T-helper 2 cell (primary cell): ENCODE measurements around the gene ASGR2.
A peak's percentile ranks its signal among the peaks of the same experiment; 100 is the strongest.
"Not testable (repeated sequence)": the region's sequence is repeated elsewhere in the genome, so short reads cannot be mapped to it uniquely, and the experiment has no call there.

ENCODE experiments used
- DNase-seq, 5 experiments: peaks; one replicate each; pipeline versions ENCODE4 v3.0.0 to v3.0.0-alpha.2; 2012 to 2022

Gene ASGR2

GRCh38 chr17:7097940-7098339 is 16.7 kb downstream of the ASGR2 start:
- no peak for DNase-seq

- no peak for DNase-seq
Observed at GRCh38 chr17:7095625-7096024, 19.0 kb downstream of the ASGR2 start.

DNA sequence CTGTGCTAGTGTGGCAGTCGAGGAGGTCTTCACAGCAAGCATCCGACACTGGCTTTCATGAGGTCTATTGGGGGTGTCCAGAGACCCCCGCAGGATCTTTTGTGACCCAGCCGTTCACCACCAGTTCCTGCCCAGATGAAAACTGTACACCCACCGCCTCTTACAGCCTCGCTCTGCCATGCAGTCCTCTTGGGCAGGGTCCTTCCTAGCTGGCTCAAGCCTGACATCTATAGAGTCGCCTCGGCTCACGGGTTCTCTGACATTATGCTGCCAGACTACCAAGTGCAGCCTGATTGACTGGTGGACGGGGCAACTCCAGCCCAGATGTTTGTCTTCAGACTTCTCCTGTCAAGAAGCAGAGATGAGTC is 20.0 kb downstream of the ASGR2 start:
- DNase-seq, result no peak

- peak in 2 of 5 experiments; percentile 16 to 23 for DNase-seq
Observed at GRCh38 chr17:7091311-7092005, 23.2 kb downstream of the ASGR2 start.

DNA sequence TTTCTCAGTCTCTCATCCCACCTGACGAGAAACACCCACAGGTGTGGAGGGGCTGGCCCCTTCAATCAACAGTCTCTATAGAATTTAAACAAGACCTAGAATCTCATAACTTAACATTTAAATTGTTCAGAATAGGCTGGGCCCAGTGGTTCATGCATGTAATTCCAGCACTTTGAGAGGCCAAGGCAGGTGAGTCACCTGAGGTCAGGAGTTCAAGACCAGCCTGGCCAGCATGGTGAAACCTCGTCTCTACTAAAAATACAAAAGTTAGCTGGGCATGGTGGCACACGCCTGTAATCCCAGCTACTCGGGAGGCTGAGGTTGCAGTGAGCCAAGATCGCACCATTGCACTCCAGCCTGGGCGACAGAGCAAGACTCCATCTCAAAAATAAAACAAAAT is 25.1 kb downstream of the ASGR2 start:
- DNase-seq, result not testable (repeated sequence)

DNA sequence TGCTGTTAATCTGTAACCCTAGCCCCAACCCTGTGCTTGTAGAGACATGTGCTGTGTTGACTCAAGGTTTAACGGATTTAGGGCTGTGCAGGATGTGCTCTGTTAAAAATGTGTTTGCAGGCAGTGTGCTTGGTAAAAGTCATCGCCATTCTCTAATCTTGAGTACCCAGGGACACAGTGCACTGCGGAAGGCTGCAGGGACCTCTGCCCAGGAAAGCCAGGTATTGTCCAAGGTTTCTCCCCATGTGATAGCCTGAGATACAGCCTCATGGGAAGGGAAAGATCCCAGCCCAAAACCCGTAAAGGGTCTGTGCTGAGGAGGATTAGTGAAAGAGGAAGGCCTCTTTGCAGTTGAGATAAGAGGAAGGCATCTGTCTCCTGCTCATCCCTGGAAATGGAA is 26.2 kb downstream of the ASGR2 start:
- DNase-seq, result not testable (repeated sequence)

DNA sequence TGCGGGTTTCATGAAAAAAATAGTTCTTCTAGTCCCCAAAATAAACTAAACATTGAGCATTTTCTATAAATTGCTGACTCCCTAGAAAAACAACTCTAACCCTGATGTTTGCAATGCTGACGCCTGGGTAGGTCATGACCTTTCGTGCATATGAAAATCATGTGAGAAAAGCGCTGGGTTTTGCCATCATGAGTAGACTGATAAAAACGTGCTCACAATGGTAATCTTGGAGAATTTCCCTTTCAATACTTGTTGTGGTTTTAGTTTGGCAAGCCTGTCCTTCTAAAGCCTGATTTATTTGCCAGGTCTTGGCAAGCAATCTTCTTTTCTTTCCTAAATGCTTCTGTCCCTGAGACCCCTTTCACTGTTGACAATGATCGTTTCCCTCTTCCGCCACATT is 30.5 kb downstream of the ASGR2 start:
- no peak for DNase-seq

DNA sequence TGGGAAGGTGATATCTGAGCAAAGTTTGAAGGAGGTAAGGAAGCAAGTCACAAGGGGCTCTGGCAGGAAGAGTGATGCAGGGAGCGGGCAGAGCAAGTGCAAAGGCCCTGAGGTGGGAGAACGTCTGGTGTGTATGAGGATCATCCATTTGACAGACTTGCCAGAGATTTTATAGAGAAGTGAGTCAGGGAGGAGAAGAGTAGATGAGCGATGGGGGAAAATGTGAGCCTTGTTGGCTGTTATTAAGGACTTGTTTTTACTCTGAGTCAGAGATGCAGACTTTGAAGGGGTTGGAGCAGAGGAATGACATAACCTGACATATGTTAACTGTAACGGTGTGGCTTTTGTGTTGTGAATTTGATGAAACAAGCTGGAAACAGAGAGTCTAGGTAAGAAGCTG is 31.0 kb downstream of the ASGR2 start:
- no peak for DNase-seq

DNA sequence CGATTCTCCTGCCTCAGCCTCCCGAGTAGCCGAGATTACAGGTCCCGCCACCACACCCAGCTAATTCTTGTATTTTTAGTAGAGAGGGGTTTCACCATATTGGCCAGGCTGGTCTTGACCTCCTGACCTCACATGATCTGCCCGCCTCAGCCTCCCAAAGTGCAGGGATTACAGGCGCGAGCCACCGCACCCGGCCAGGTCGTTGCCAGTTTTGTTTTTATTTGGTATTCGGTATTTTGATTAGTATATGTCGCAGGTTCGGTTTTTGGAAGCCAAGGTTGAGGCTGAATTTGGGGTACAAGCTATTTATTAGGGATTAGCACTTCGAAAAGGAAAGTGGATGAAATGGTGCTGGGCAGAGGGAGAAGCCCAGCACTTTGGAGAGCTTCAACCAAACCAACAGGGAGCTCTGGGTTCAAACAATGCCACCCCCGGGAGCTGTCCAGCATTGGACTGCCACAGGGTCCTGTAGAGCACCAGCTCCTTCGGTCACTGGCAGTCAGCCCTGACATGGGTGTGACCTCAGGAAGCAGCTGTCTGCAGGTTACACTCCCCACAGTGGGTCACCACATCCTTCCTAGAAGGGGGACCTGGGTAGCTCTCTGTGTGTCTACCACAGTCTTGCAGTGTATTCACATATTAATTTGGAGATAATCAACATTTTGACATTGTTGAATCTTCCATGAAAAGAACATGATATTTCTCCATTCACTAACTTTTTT is 33.1 kb downstream of the ASGR2 start:
- DNase-seq, result peak in 2 of 5 experiments; percentile 46 to 61

- no peak for DNase-seq
Observed at GRCh38 chr17:7080456-7081041, 34.1 kb downstream of the ASGR2 start.

GRCh38 chr17:7079581-7080455 is 34.8 kb downstream of the ASGR2 start, which contains the start of gene CLEC10A:
Gene CLEC10A, minus strand, starts transcription at chr17:7080251. Its CDS starts 1,439 bp downstream, at chr17:7078812.
- DNase-seq, result no peak

- no peak for DNase-seq
Observed at GRCh38 chr17:7078711-7079110, 35.9 kb downstream of the ASGR2 start.

GRCh38 chr17:7077911-7078546 is 36.6 kb downstream of the ASGR2 start:
- DNase-seq, result no peak

- DNase-seq, result no peak
Observed at GRCh38 chr17:7074931-7075330, 39.7 kb downstream of the ASGR2 start.

- DNase-seq, result no peak
Observed at GRCh38 chr17:7072406-7072805, 42.2 kb downstream of the ASGR2 start.

DNA sequence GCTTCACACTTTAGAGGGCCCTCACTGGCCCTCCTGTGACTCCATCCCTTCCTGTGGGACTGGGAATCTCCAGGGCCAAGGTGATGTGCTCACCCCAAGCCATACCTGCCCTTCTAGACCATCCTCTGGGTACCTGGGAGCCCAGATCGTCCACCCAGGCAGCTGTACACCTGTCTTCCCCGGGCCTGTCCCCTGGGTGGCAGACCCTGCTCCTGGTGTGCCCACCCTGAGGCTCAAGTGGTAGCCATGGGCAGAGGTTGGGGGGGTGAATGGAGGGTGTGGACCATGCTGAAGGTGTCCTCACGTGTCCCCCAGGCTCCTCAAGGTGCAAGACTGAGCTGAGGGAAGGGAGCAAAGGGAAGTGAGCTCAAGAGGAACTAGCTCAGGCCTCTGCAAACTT is 43.9 kb downstream of the ASGR2 start:
- DNase-seq, result no peak

GRCh38 chr17:7068268-7068667 is 46.4 kb downstream of the ASGR2 start:
- no peak for DNase-seq

- DNase-seq, result no peak
Observed at GRCh38 chr17:7067198-7067597, 47.4 kb downstream of the ASGR2 start.

DNA sequence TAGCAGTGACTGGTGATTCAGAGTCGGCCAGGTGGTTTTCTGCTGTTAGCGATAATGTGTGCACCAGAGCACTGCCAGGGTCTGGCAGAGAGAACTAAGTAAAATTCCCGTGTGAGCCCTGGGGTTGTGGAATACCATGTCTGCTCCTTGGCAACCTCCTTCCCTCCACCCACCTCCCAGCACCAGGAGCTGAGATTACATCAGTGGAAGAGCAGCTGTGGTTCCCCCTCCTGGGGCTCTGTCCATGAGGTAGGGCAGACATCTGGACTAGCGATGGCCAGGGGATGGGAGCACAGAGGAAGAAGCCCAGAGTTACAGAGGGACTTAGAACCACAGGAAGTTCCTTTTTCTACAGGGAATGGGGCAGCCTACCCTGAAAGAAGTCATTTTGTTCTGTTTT is 50.4 kb downstream of the ASGR2 start:
- DNase-seq, result no peak

- DNase-seq, result no peak
Observed at GRCh38 chr17:7063518-7064094, 51.0 kb downstream of the ASGR2 start.

DNA sequence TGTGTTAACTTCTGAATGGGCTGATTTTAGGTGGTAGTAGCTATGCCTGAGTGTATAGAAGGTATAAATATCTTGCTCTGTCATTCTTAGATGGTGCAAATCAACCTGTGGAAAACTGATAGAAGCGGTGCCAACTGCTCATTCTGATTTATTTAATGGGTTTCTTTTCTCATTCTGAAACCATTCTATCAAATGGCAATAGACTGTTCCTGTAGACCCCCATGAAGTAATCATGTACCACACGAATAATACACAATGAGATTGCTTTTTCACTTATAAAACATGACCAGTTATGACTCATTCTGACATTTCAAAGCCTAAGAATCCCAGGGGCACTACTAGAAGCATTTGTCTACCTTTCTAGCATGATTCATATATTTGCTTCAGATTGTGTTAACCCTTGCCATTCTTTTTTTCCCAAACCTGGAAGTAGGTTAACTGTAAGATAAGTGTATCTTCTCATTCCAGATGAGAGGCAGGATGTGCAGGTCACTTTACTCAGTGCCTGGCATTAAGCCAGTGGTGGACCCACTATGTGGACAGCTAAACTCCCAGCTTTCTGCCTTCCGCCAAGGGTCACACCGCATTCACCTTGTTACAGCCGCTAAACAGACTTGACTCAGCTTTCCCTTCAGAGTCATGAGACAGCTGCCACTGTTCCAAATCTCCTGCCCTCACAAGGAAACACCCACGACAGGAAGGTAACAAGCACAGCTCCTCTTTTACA is 54.3 kb downstream of the ASGR2 start:
- no peak for DNase-seq
